WTC11 (cell line): ENCODE results near the gene SPC24. TPM values are rescaled to one million over a fixed set of nuclear protein-coding genes. Genes with fewer than 3 reads are reported as not detected.

Source experiments
- ATAC-seq: fragments of 200-7000 bp; cut with Tn5 transposase; 2 replicates; pipeline ENCODE4 v1.10.0; 2021; ENCODE audit warnings: mild to moderate bottlenecking, moderate library complexity
- CTCF ChIA-PET: fragments of 300-600 bp; sonication (Branson Sonifier 250); formaldehyde crosslinking; loops from one replicate; lab custom pipeline; 2021; ENCODE audit warnings: antibody characterized with exemption; lab: Charles Lee
- POLR2A ChIA-PET: fragments of 350-600 bp; sonication (Branson Sonifier 250); formaldehyde crosslinking; loops from one replicate; lab custom pipeline; 2021; ENCODE audit warnings: antibody characterized with exemption; lab: Charles Lee
- DNase-seq: peaks from one replicate; pipeline ENCODE4 v3.0.0; 2021; ENCODE audit warnings: low spot score
- H3K27ac Mint-ChIP-seq: 2 replicates; pipeline ENCODE4 v1.8.0; 2021; ENCODE audit warnings: mixed read lengths
- H3K27me3 Mint-ChIP-seq: 2 replicates; pipeline ENCODE4 v1.8.0; 2021; ENCODE audit warnings: low read depth, mild to moderate bottlenecking, moderate library complexity, mixed read lengths
- H3K36me3 Mint-ChIP-seq: 2 replicates; pipeline ENCODE4 v1.8.0; 2021; ENCODE audit warnings: mixed read lengths
- H3K4me1 Mint-ChIP-seq: 2 replicates; pipeline ENCODE4 v1.8.0; 2022; ENCODE audit warnings: mixed read lengths
- H3K4me3 Mint-ChIP-seq: 2 replicates; pipeline ENCODE4 v1.8.0; 2021; ENCODE audit warnings: mild to moderate bottlenecking, moderate library complexity, mixed read lengths
- H3K9me3 Mint-ChIP-seq: 2 replicates; pipeline ENCODE4 v1.8.0; 2021; ENCODE audit warnings: mixed read lengths
- CREB1 ChIP-seq: sonication (generic); formaldehyde crosslinking; IDR thresholded peaks from 2 replicates; pipeline ENCODE4 v1.8.0; 2023; ENCODE audit warnings: mild to moderate bottlenecking, missing genetic modification reagents
- EMX1 ChIP-seq: fragments of 250-450 bp; sonication (Bioruptor Pico); IDR thresholded peaks from 2 replicates; pipeline ENCODE4 v1.8.0; 2021; ENCODE audit warnings: mild to moderate bottlenecking
- FOXK1 ChIP-seq: sonication (generic); formaldehyde crosslinking; IDR thresholded peaks from 2 replicates; pipeline ENCODE4 v1.8.0; 2022; ENCODE audit warnings: mild to moderate bottlenecking, moderate library complexity, missing genetic modification reagents
- FOXP1 ChIP-seq: sonication (generic); formaldehyde crosslinking; IDR thresholded peaks from 2 replicates; pipeline ENCODE4 v1.8.0; 2022; ENCODE audit warnings: missing genetic modification reagents, mild to moderate bottlenecking, moderate library complexity, borderline replicate concordance
- NFATC4 ChIP-seq: fragments of 250-450 bp; sonication (Bioruptor Pico); IDR thresholded peaks from 2 replicates; pipeline ENCODE4 v1.9.0; 2021; ENCODE audit warnings: mild to moderate bottlenecking
- NFYB ChIP-seq: sonication (generic); formaldehyde crosslinking; conservative IDR thresholded peaks from 2 replicates; pipeline ENCODE4 v1.8.0; 2022; ENCODE audit warnings: low read depth, missing genetic modification reagents
- NR1H2 ChIP-seq: sonication (generic); formaldehyde crosslinking; IDR thresholded peaks from 2 replicates; pipeline ENCODE4 v1.9.0; 2021; ENCODE audit warnings: mild to moderate bottlenecking, moderate library complexity, missing genetic modification reagents
- NR2C2 ChIP-seq: sonication (generic); formaldehyde crosslinking; IDR thresholded peaks from 2 replicates; pipeline ENCODE4 v1.8.0; 2022; ENCODE audit warnings: mild to moderate bottlenecking, missing genetic modification reagents
- NR3C1 ChIP-seq: sonication (generic); formaldehyde crosslinking; conservative IDR thresholded peaks from 2 replicates; pipeline ENCODE4 v1.8.1; 2023; ENCODE audit warnings: low read depth, mild to moderate bottlenecking, missing genetic modification reagents
- PRDM15 ChIP-seq: sonication (generic); formaldehyde crosslinking; IDR thresholded peaks from 2 replicates; pipeline ENCODE4 v1.8.0; 2022; ENCODE audit warnings: missing genetic modification reagents
- SOX15 ChIP-seq: fragments of 250-450 bp; sonication (Bioruptor Pico); IDR thresholded peaks from 2 replicates; pipeline ENCODE4 v1.9.0; 2021; ENCODE audit warnings: mild to moderate bottlenecking
- ZBTB21 ChIP-seq: sonication (generic); formaldehyde crosslinking; IDR thresholded peaks from 2 replicates; pipeline ENCODE4 v1.8.1; 2023; ENCODE audit warnings: mild to moderate bottlenecking, missing genetic modification reagents, borderline replicate concordance
- ZBTB43 ChIP-seq: sonication (generic); formaldehyde crosslinking; IDR thresholded peaks from 2 replicates; pipeline ENCODE4 v1.8.1; 2023; ENCODE audit warnings: mild to moderate bottlenecking, missing genetic modification reagents
- ZNF138 ChIP-seq: sonication (generic); formaldehyde crosslinking; conservative IDR thresholded peaks from 2 replicates; pipeline ENCODE4 v1.8.1; 2022; ENCODE audit warnings: mild to moderate bottlenecking, moderate library complexity, missing genetic modification reagents
- ZNF232 ChIP-seq: sonication (generic); formaldehyde crosslinking; IDR thresholded peaks from 2 replicates; pipeline ENCODE4 v1.8.0; 2022; ENCODE audit warnings: mild to moderate bottlenecking, missing genetic modification reagents
- ZNF263 ChIP-seq: sonication (generic); formaldehyde crosslinking; IDR thresholded peaks from 2 replicates; pipeline ENCODE4 v1.8.1; 2022; ENCODE audit warnings: low read depth, mild to moderate bottlenecking, moderate library complexity, missing genetic modification reagents
- ZNF671 ChIP-seq: fragments of 250-450 bp; sonication (Bioruptor Pico); IDR thresholded peaks from 2 replicates; pipeline ENCODE4 v1.8.0; 2021; ENCODE audit warnings: mild to moderate bottlenecking
- total RNA-seq: library from RNA; stranded (reverse); gene quantifications from 3 replicates; pipeline ENCODE4 v1.2.3, GENCODE V29; 2021
- TF ChIP-seq, protein P1 (sequence below): sonication (generic); formaldehyde crosslinking; IDR thresholded peaks from 2 replicates; pipeline ENCODE4 v1.8.1; 2022; ENCODE audit warnings: low read depth, missing genetic modification reagents, borderline replicate concordance
- TF ChIP-seq, protein P2 (sequence below): sonication (generic); formaldehyde crosslinking; IDR thresholded peaks from 2 replicates; pipeline ENCODE4 v1.8.1; 2023; ENCODE audit warnings: mild to moderate bottlenecking, missing genetic modification reagents, borderline replicate concordance
- TF ChIP-seq, protein P3 (sequence below): sonication (generic); formaldehyde crosslinking; IDR thresholded peaks from 2 replicates; pipeline ENCODE4 v1.8.0; 2022; ENCODE audit warnings: mild to moderate bottlenecking, missing genetic modification reagents

SPC24 gene
- total RNA-seq, 1 experiment from 2014 or later, result 62.2 TPM

DNA sequence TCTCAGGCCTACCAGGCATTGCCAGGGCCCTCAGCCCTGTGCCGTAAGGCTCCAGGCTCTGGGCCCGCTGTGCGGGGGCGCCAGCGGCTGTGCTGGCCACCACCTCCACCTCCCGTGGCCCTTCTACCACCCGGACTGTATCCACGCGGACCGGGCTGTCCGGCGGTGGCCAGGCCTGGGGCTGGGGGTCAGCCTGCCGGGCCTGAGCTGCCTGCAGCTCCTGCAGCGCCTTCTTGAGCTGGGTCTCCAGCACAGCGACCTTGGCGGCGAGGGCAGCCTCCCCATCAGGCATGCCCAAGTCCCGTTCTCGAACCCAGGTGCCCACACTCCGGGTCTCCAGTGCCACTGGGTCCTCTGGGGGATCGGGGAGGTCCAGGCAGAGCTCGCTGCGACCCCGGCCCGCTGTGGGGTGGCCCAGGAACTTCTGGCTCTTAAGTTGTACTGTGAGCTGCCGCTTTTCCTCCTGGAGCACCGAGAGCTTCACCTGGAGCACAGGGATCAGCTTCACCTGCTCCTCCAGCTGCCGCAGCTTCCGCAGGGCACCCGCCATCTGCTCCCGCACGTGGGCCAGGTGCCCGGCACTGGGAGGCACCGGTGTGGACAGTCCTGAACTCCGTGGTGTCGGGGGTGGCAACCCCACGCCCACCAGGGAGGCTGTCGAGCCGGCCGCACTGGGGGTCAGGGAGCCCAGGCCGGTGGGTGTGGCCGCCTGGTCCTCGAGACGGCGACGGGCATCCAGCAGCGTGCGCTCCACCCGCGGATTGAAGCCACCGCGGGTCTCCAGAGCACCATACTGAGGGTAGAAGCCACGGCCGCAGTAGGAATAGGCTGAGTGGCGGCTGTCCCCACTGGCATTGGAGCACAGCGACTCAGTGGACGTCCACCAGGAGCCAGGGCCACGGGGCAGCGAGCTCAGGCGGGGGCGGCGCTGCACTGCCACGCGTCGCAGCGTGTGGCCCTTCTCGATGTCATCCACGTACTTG lies 37.7 kb upstream of the SPC24 start:
- ChIA-PET POLR2A (no interaction called here), CTCF (no interaction called here)
- H3K4me1 Mint-ChIP-seq, result peaks cover 10% of the 10 kb centered on the region
- TF ChIP-seq NR2C2 (CRISPR knock-in tag) (no peak), ZNF138 (no peak), SOX15 (CRISPR knock-in tag) (no peak), FOXP1 (no peak), ZBTB43 (CRISPR knock-in tag) (no peak), PRDM15 (CRISPR knock-in tag) (no peak), ZBTB21 (CRISPR knock-in tag) (no peak), CREB1 (no peak)
- H3K4me3 Mint-ChIP-seq, result no peak overlapping the region
- ATAC-seq (no peak), DNase-seq (no peak)
- no peak overlapping the region for H3K27ac Mint-ChIP-seq
- H3K27me3 Mint-ChIP-seq, result no peaks in the 10 kb centered on the region
- no peaks in the 10 kb centered on the region for H3K9me3 Mint-ChIP-seq
- H3K36me3 Mint-ChIP-seq, result peaks cover 11% of the 10 kb centered on the region

DNA sequence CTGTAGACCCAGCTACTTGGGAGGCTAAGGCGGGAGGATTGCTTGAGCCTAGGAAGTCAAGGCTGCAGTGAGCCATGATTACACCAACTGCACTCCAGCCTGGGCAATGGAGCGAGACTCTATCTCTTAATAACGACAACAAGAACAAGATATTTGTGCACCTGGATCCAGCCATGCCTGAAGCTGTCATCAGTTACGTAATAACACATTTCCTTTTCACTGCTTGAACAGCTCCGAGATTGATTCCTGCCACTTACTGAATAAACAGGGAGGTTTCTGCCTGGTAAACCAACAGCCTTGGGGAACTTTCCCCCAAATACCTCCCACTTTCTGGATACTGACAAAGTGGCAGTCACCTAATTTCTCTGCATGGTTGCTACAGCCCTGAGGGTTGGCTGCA lies 36.4 kb upstream of the SPC24 start:
- Mint-ChIP-seq H3K9me3 (no peaks in the 10 kb centered on the region), H3K36me3 (peaks cover 11% of the 10 kb centered on the region), H3K4me3 (no peak overlapping the region), H3K4me1 (peaks cover 10% of the 10 kb centered on the region), H3K27me3 (no peaks in the 10 kb centered on the region), H3K27ac (no peak overlapping the region)
- TF ChIP-seq ZNF232 (no peak), ZNF671 (CRISPR knock-in tag) (no peak), NR3C1 (CRISPR knock-in tag) (no peak), EMX1 (no peak)
- TF ChIP-seq, protein P1, sequence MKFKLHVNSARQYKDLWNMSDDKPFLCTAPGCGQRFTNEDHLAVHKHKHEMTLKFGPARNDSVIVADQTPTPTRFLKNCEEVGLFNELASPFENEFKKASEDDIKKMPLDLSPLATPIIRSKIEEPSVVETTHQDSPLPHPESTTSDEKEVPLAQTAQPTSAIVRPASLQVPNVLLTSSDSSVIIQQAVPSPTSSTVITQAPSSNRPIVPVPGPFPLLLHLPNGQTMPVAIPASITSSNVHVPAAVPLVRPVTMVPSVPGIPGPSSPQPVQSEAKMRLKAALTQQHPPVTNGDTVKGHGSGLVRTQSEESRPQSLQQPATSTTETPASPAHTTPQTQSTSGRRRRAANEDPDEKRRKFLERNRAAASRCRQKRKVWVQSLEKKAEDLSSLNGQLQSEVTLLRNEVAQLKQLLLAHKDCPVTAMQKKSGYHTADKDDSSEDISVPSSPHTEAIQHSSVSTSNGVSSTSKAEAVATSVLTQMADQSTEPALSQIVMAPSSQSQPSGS (CRISPR knock-in tag), result no peak
- ATAC-seq (no peak), DNase-seq (no peak)
- ChIA-PET CTCF (interaction anchor here (2.0 kb wide), 1 partner anchor 12 kb away, joined by 5 read pairs; no protein-coding TSS in a partner anchor), POLR2A (no interaction called here)

DNA sequence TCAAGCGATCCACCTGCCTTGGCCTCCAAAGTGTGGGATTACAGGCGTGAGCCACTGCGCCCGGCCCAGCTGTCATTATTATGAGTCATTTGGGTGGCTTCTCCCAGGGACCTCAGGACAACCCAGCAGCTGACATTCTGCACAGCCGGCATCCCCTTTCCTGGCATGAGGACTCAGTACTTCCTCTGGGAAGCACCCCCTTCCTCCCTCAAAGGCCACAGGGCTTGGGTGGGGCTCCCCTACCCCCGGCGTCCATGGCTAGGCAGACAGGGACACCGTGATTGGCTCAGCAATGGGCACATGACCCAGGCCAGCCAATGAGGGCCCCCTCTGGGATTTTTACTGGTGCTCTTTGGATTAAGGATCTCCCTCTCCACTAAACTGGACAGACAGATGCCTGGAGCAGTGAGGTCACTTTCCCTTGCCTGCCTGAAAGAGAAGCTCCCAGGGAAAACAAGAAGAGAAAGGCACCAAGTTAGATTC lies 35.7 kb upstream of the SPC24 start:
- Mint-ChIP-seq H3K36me3 (peaks cover 11% of the 10 kb centered on the region), H3K9me3 (no peaks in the 10 kb centered on the region), H3K4me1 (peaks cover 7% of the 10 kb centered on the region), H3K4me3 (no peak overlapping the region), H3K27ac (no peak overlapping the region), H3K27me3 (no peaks in the 10 kb centered on the region)
- ATAC-seq, result peak; percentile 74
- DNase-seq, result peak; percentile 34
- ChIA-PET POLR2A (no interaction called here), CTCF (interaction anchor here (2.0 kb wide), 1 partner anchor 13 kb away, joined by 5 read pairs; no protein-coding TSS in a partner anchor)
- TF ChIP-seq NFYB (CRISPR knock-in tag) (peak; percentile 59), NFATC4 (no peak), NR3C1 (CRISPR knock-in tag) (no peak), FOXK1 (CRISPR knock-in tag) (no peak), SOX15 (CRISPR knock-in tag) (no peak), ZNF263 (no peak), NR1H2 (CRISPR knock-in tag) (no peak)
- TF ChIP-seq, protein P2, sequence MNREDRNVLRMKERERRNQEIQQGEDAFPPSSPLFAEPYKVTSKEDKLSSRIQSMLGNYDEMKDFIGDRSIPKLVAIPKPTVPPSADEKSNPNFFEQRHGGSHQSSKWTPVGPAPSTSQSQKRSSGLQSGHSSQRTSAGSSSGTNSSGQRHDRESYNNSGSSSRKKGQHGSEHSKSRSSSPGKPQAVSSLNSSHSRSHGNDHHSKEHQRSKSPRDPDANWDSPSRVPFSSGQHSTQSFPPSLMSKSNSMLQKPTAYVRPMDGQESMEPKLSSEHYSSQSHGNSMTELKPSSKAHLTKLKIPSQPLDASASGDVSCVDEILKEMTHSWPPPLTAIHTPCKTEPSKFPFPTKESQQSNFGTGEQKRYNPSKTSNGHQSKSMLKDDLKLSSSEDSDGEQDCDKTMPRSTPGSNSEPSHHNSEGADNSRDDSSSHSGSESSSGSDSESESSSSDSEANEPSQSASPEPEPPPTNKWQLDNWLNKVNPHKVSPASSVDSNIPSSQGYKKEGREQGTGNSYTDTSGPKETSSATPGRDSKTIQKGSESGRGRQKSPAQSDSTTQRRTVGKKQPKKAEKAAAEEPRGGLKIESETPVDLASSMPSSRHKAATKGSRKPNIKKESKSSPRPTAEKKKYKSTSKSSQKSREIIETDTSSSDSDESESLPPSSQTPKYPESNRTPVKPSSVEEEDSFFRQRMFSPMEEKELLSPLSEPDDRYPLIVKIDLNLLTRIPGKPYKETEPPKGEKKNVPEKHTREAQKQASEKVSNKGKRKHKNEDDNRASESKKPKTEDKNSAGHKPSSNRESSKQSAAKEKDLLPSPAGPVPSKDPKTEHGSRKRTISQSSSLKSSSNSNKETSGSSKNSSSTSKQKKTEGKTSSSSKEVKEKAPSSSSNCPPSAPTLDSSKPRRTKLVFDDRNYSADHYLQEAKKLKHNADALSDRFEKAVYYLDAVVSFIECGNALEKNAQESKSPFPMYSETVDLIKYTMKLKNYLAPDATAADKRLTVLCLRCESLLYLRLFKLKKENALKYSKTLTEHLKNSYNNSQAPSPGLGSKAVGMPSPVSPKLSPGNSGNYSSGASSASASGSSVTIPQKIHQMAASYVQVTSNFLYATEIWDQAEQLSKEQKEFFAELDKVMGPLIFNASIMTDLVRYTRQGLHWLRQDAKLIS (CRISPR knock-in tag), result no peak
- TF ChIP-seq, protein P3, sequence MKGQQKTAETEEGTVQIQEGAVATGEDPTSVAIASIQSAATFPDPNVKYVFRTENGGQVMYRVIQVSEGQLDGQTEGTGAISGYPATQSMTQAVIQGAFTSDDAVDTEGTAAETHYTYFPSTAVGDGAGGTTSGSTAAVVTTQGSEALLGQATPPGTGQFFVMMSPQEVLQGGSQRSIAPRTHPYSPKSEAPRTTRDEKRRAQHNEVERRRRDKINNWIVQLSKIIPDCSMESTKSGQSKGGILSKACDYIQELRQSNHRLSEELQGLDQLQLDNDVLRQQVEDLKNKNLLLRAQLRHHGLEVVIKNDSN, result peak; percentile 87
